Stimulated activated CD8-positive, alpha-beta memory T cell treated with anti-CD3 and anti-CD28 coated beads, Interleukin-12 subunit alpha, Interleukin-12 subunit beta, amount 100 ng/mL, for 24 hours (primary cell): ENCODE measurements around the gene FMN1.

Experiments
- DNase-seq: peaks from one replicate; pipeline ENCODE4 v3.0.0-alpha.2; 2020; ENCODE audit errors: extremely low read depth

FMN1 gene

GRCh38 chr15:32775103-32775502 lies 419.4 kb downstream of the FMN1 start:
- no peak for DNase-seq

GRCh38 chr15:32774022-32774421 lies 420.5 kb downstream of the FMN1 start:
- DNase-seq: no peak

- no peak for DNase-seq
Measured at GRCh38 chr15:32767236-32767635, 427.3 kb downstream of the FMN1 start.

GRCh38 chr15:32766101-32766500 lies 428.4 kb downstream of the FMN1 start:
- no peak for DNase-seq

- DNase-seq: no peak
Measured at GRCh38 chr15:32765236-32765635, 429.3 kb downstream of the FMN1 start.

- no peak for DNase-seq
Measured at GRCh38 chr15:32763295-32763694, 431.2 kb downstream of the FMN1 start.

- DNase-seq: no peak
Measured at GRCh38 chr15:32757426-32757825, 437.1 kb downstream of the FMN1 start.

GRCh38 chr15:32750979-32751378 lies 443.5 kb downstream of the FMN1 start:
- no peak for DNase-seq

- DNase-seq: no peak
Measured at GRCh38 chr15:32747921-32748342, 446.6 kb downstream of the FMN1 start.

- DNase-seq: no peak
Measured at GRCh38 chr15:32746116-32746857, 448.2 kb downstream of the FMN1 start.

- no peak for DNase-seq
Measured at GRCh38 chr15:32743411-32744140, 450.9 kb downstream of the FMN1 start.

GRCh38 chr15:32739522-32740063 lies 454.9 kb downstream of the FMN1 start:
- no peak for DNase-seq

GRCh38 chr15:32738666-32739065 lies 455.8 kb downstream of the FMN1 start:
- DNase-seq: no peak

GRCh38 chr15:32737304-32737703 lies 457.2 kb downstream of the FMN1 start:
- DNase-seq: no peak

- no peak for DNase-seq
Measured at GRCh38 chr15:32736701-32737061, 457.8 kb downstream of the FMN1 start.

GRCh38 chr15:32735989-32736700 lies 458.4 kb downstream of the FMN1 start:
- DNase-seq: no peak

- DNase-seq: no peak
Measured at GRCh38 chr15:32733281-32733680, 461.2 kb downstream of the FMN1 start.

GRCh38 chr15:32732574-32733157 lies 461.8 kb downstream of the FMN1 start:
- DNase-seq: no peak

- no peak for DNase-seq
Measured at GRCh38 chr15:32730677-32731654, 463.5 kb downstream of the FMN1 start.

GRCh38 chr15:32729700-32730395 lies 464.7 kb downstream of the FMN1 start:
- DNase-seq: no peak
